Endothelial cell of umbilical vein (primary cell): Measurements from ENCODE around the gene OR8H1.

Experiments used
- CTCF ChIP-seq, 2 donors: IDR thresholded peaks; 1 replicate in 1 of 2; 2 replicates in 1 of 2; pipeline ENCODE4 v1.5.1; 2011; ENCODE audit warnings: low read length in 2 of 2, mild to moderate bottlenecking in 2 of 2, moderate library complexity in 2 of 2, control low read depth in 1 of 2, inconsistent platforms in 1 of 2, low read depth in 1 of 2; ENCODE audit not compliant: insufficient read depth in 1 of 2; ENCODE audit errors: extremely low read depth in 1 of 2
- EZH2 ChIP-seq: IDR thresholded peaks from 2 replicates; pipeline ENCODE4 v1.6.1; 2012; ENCODE audit warnings: borderline replicate concordance, low read depth, mild to moderate bottlenecking, moderate library complexity, low read length, inconsistent platforms; ENCODE audit not compliant: severe bottlenecking
- MAX ChIP-seq: IDR thresholded peaks from 2 replicates; pipeline ENCODE4 v1.6.1; 2011; ENCODE audit not compliant: insufficient read depth, insufficient read length
- MYC ChIP-seq: IDR thresholded peaks from one replicate; pipeline ENCODE4 v1.6.1; 2011; ENCODE audit warnings: mild to moderate bottlenecking, low read depth, low read length
- POLR2A ChIP-seq: IDR thresholded peaks from 2 replicates; pipeline ENCODE4 v1.6.1; 2012; ENCODE audit warnings: low read depth, mild to moderate bottlenecking, control low read depth, low read length
- POLR2AphosphoS5 ChIP-seq: IDR thresholded peaks from 2 replicates; pipeline ENCODE4 v1.6.1; 2012; ENCODE audit warnings: low read depth, mild to moderate bottlenecking, control low read depth, low read length, moderate library complexity; ENCODE audit not compliant: insufficient read depth

- no peak for TF ChIP-seq POLR2AphosphoS5
- TF ChIP-seq CTCF (IDR thresholded peaks at IDR 0.05; ENCODE audit: extremely low read depth in 1 of 2, insufficient read depth in 1 of 2, low read depth in 1 of 2, low read length in 2 of 2) = no peak
- TF ChIP-seq EZH2 = no peak
- TF ChIP-seq MAX = no peak
- no peak for TF ChIP-seq MYC
- TF ChIP-seq POLR2A = no peak
Observed at GRCh38 chr11:56273854-56274253, 18.2 kb downstream of the OR8H1 start, which contains the start of gene OR5T1.
